DND-41 (cell line): ENCODE measurements around the gene KBTBD13.

Source experiments
- EZH2 ChIP-seq: IDR thresholded peaks from 3 replicates; pipeline ENCODE4 v1.6.1; 2012; ENCODE audit warnings: borderline replicate concordance, low read depth, mild to moderate bottlenecking, moderate library complexity, low read length, inconsistent platforms; ENCODE audit not compliant: severe bottlenecking
- TF ChIP-seq, protein P1 (sequence below): IDR thresholded peaks from 2 replicates; pipeline ENCODE4 v1.5.1; 2012; ENCODE audit warnings: borderline replicate concordance, low read length, moderate library complexity, mild to moderate bottlenecking; ENCODE audit not compliant: poor library complexity, severe bottlenecking; ENCODE audit errors: extremely low read depth

DNA sequence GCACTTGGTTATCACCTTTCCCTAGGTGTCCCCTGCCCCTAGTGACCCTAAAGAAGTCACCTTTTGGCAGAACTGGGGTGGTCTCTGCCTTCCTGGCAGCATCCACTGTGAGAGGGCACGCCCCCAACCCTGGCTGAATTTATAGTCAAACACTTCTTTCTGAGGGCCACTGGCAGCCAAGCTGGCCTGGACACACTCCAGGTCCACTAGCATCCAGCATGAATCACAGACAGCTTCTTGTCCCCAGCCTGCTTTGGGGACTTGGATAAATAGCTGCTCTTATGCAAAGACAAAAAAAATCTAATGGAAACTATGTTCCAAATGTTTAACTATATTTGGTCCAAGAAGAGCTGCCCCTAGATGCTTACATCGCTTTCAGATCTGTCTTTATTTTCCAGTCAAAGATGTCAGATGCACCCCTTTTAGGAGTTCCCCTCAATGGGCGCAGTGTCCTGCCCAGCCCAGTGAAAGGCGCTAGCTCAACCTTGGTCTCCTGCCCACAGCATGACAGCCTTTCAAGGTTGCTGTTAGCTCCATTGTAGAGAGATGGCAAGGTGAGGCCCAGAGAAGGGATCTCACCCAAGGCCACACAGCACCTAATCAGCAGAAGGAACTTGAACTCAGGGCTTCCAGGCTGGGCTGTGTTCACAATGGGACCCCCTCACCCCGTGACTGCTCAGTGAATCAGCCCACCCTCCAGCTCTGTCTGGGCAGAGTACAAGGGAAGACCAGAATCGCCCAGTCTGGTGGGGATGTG lies 15.7 kb upstream of the KBTBD13 start:
- TF ChIP-seq, protein P1, sequence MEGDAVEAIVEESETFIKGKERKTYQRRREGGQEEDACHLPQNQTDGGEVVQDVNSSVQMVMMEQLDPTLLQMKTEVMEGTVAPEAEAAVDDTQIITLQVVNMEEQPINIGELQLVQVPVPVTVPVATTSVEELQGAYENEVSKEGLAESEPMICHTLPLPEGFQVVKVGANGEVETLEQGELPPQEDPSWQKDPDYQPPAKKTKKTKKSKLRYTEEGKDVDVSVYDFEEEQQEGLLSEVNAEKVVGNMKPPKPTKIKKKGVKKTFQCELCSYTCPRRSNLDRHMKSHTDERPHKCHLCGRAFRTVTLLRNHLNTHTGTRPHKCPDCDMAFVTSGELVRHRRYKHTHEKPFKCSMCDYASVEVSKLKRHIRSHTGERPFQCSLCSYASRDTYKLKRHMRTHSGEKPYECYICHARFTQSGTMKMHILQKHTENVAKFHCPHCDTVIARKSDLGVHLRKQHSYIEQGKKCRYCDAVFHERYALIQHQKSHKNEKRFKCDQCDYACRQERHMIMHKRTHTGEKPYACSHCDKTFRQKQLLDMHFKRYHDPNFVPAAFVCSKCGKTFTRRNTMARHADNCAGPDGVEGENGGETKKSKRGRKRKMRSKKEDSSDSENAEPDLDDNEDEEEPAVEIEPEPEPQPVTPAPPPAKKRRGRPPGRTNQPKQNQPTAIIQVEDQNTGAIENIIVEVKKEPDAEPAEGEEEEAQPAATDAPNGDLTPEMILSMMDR = no peak
- no peak for TF ChIP-seq EZH2
